Stimulated activated CD8-positive, alpha-beta memory T cell treated with anti-CD3 and anti-CD28 coated beads, Interleukin-4, amount 100 ng/mL, for 48 hours (primary cell): Measurements from ENCODE around the gene POU2F2.

Experiments used
- DNase-seq: peaks from one replicate; pipeline ENCODE4 v3.0.0-alpha.2; 2020

Gene POU2F2

GRCh38 chr19:42098781-42099180 lies 33.5 kb downstream of the POU2F2 start:
- no peak for DNase-seq

- DNase-seq = no peak
These were observed 34.8 kb downstream of the POU2F2 start for GRCh38 chr19:42097461-42097860.

- DNase-seq = no peak
These were observed 35.9 kb downstream of the POU2F2 start for GRCh38 chr19:42096255-42096837.

- DNase-seq = no peak
These were observed 36.4 kb downstream of the POU2F2 start for GRCh38 chr19:42095814-42096230.

GRCh38 chr19:42095142-42095813 lies 37.0 kb downstream of the POU2F2 start:
- DNase-seq = no peak

- no peak for DNase-seq
These were observed 38.3 kb downstream of the POU2F2 start for GRCh38 chr19:42093926-42094325.

GRCh38 chr19:42093505-42093904 lies 38.7 kb downstream of the POU2F2 start:
- DNase-seq = no peak

GRCh38 chr19:42092350-42092749 lies 39.9 kb downstream of the POU2F2 start:
- DNase-seq = peak; percentile 65

GRCh38 chr19:42091742-42092141 lies 40.5 kb downstream of the POU2F2 start:
- DNase-seq = no peak

GRCh38 chr19:42091300-42091699 lies 40.9 kb downstream of the POU2F2 start:
- no peak for DNase-seq

- no peak for DNase-seq
These were observed 41.6 kb downstream of the POU2F2 start for GRCh38 chr19:42090672-42091071.

- no peak for DNase-seq
These were observed 42.5 kb downstream of the POU2F2 start for GRCh38 chr19:42089772-42090171.

GRCh38 chr19:42089191-42089750 lies 43.0 kb downstream of the POU2F2 start:
- no peak for DNase-seq

GRCh38 chr19:42088471-42089190 lies 43.6 kb downstream of the POU2F2 start:
- DNase-seq = no peak

GRCh38 chr19:42086770-42087550 lies 45.3 kb downstream of the POU2F2 start:
- no peak for DNase-seq

- DNase-seq = no peak
These were observed 46.0 kb downstream of the POU2F2 start for GRCh38 chr19:42086188-42086736.

GRCh38 chr19:42083537-42083936 lies 48.7 kb downstream of the POU2F2 start:
- no peak for DNase-seq

- no peak for DNase-seq
These were observed 50.6 kb downstream of the POU2F2 start for GRCh38 chr19:42081584-42082203.

GRCh38 chr19:42080764-42081375 lies 51.4 kb downstream of the POU2F2 start:
- no peak for DNase-seq

GRCh38 chr19:42079886-42080763 lies 52.1 kb downstream of the POU2F2 start:
- no peak for DNase-seq

GRCh38 chr19:42079276-42079669 lies 53.0 kb downstream of the POU2F2 start:
- no peak for DNase-seq
